Mononuclear cell (primary cell): Measurements from ENCODE around the gene CORT. TPM values are rescaled to one million over a fixed set of nuclear protein-coding genes. Genes with fewer than 3 reads are reported as not detected.

Experiments used
- H3K27me3 ChIP-seq: 2 replicates; pipeline ENCODE4 v1.6.0; 2011; ENCODE audit warnings: low read length, control low read depth; ENCODE audit not compliant: insufficient read depth
- H3K4me1 ChIP-seq: 2 replicates; pipeline ENCODE4 v1.5.1; 2011; ENCODE audit warnings: mild to moderate bottlenecking, low read length, control low read depth; ENCODE audit not compliant: insufficient read depth
- H3K4me3 ChIP-seq: 2 replicates; pipeline ENCODE4 v1.5.1; 2011; ENCODE audit warnings: mild to moderate bottlenecking, low read length, moderate library complexity
- H3K9me3 ChIP-seq: 2 replicates; pipeline ENCODE4 v1.5.1; 2011; ENCODE audit warnings: low read depth, mild to moderate bottlenecking, control low read depth, low read length
- total RNA-seq: library from RNA; depleted of rRNA; stranded (reverse); fragments of >200 nt; gene quantifications from one replicate; pipeline ENCODE4 v1.2.3, GENCODE V29; 2012

The CORT gene
- total RNA-seq, 1 donor = 0.10 TPM

DNA sequence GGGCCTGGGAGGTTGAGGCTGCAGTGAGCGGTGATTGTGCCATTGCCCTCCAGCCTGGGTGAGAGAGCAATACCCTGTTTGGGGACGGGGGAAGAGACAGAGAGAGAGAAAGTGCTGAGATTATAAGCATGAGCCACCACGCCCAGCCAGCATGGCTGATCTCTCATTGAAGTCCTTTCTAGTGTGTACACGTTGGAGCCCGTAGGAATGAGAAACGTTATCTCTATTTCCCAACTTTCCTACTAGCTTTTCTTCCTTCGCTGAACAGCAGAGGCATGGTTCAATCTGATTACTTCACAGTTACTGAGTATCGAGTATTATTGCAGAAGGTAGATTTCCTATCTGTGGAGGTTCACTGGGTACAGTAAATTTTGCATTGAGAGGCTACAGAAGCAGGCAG lies 29.5 kb downstream of the CORT start:
- peaks cover 39% of the 10 kb centered on the region for H3K4me1 ChIP-seq
- no peaks in the 10 kb centered on the region for H3K9me3 ChIP-seq
- H3K27me3 ChIP-seq = no peaks in the 10 kb centered on the region
- H3K4me3 ChIP-seq = no peak overlapping the region

DNA sequence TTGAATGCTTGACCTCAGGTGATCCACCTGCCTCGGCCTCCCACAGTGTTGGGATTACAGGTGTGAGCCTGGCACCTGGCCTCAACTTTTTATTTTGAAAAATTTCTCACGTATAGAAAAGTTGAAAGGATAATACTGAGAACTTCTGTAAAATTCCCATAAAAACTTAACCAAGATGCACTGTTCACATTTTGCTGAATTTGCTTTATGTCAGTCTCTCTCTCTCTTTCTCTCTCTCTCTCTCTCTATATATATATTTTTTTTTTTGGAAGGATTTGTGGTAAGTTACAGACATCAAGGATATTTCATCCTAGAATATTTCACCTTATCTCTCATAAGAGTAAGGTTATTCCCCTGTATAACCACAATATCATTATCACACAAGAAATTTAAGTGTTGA lies 30.8 kb downstream of the CORT start:
- H3K4me1 ChIP-seq = peaks cover 40% of the 10 kb centered on the region

DNA sequence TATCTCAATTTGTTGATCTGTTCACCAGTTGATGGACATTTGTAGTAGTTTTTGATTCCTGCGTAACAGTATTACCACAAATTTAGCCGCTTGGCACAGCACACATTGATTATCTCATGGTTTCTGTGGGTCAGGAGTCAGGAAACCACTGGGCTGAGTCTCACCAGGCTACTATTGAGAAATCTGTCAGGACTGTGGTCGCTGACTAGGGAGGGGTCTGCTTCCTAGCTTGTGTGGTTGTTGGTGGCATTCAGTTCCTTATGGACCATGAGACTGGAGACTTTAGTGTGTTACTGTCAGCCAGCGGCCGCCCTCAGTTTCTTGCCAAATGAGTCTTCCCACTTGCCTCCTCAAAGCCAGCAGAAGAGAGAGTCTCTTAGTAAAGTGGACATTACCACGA lies 34.7 kb downstream of the CORT start:
- H3K4me1 ChIP-seq = peaks cover 27% of the 10 kb centered on the region

More for the DNA sequence above, 30.8 kb downstream of the CORT start:
- no peak overlapping the region for H3K4me3 ChIP-seq
- H3K27me3 ChIP-seq = no peaks in the 10 kb centered on the region
- H3K9me3 ChIP-seq = no peaks in the 10 kb centered on the region

DNA sequence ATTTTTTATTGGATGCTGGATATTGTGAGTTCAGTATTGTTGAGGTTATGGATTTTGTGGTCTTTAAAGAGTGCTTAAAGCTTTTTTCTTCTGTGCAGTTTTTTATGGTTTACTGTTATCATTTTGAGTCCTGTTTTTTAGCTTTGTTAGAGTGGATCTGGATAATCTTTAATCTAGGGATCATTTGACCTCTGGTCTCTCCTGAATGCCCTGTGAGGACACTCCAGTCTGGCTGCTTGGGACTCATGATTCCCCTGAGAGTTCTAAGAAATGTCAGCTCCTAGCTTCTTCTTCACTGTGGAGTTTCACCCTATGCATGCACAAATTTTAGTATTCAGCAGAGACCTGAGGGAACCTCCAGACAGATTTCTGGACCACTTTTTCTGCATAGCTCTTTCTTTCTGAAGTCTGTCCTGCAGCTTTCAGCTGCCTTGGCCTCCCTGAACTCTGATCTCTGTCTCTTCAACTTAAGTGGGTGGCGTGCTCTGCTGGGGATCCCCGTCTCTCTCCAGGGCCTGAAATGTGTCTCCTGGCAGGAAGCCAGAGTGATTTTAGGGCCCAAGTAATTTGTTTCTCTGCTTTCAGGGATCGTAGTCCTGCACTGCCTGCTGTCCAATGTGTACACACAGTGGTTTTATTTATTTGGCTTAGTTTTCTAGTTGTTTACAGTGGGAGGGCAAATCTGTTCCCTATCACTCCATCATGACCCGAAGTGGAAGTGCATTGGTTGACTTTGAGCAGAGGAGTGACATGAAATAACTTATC lies 39.6 kb downstream of the CORT start:
- no peak overlapping the region for H3K4me3 ChIP-seq
- H3K9me3 ChIP-seq = no peaks in the 10 kb centered on the region
- H3K4me1 ChIP-seq = peaks cover 12% of the 10 kb centered on the region
- no peaks in the 10 kb centered on the region for H3K27me3 ChIP-seq

More for the DNA sequence above, 34.7 kb downstream of the CORT start:
- H3K27me3 ChIP-seq = no peaks in the 10 kb centered on the region
- H3K9me3 ChIP-seq = no peaks in the 10 kb centered on the region
- no peak overlapping the region for H3K4me3 ChIP-seq

DNA sequence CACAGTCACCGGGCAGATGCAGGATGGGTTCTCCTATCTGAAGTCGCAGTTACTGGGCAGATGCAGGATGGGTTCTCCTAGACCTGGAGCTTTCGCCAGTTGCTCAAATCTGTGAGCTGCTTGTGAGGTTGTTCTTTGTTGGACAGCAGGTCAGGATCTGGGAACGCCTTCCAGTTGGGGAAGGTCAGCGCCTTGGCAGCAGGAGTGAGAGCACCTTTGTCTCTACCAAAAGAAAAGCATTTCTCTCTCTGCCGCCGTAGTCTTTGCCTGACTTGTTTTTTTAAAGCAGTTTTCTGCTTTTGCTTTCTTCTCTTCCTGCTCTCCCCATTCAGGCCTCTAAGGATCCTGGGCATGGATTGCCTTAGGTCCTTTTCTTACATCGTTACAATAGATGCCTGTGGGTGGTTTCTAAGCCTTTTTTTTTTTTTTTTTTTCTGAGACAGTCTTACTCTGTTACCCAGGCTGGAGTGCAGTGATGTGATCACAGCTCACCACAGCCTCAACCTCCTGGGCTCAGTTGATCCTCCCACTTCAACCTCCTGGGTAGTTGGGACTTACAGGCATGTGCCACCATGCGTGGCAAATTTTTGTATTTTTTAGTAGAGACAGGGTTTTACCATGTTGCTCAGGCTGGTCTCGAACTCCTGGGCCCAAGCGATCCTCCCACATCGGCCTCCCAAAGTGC lies 40.6 kb downstream of the CORT start:
- peaks cover 12% of the 10 kb centered on the region for H3K4me1 ChIP-seq
- no peaks in the 10 kb centered on the region for H3K9me3 ChIP-seq
- no peak overlapping the region for H3K4me3 ChIP-seq
- no peaks in the 10 kb centered on the region for H3K27me3 ChIP-seq

DNA sequence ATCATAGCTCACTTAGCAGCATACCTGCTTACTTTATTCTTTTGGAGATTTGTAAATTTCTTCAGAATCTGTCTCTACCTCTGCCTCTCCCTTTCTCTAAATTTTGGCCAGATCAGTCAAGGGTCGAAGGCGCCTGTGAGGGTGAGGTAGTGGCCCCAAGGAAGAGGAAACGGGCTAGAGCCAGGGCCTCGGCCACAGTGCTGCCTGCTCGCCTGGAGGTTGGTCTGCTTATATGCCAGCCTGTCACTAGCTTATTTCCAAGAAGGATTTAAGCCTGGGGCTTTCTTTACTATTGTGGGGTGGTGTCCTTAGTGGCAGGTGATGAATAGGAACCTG lies 44.6 kb downstream of the CORT start:
- peaks cover 34% of the 10 kb centered on the region for H3K4me1 ChIP-seq
- no peaks in the 10 kb centered on the region for H3K9me3 ChIP-seq
- no peaks in the 10 kb centered on the region for H3K27me3 ChIP-seq
- H3K4me3 ChIP-seq = no peak overlapping the region

DNA sequence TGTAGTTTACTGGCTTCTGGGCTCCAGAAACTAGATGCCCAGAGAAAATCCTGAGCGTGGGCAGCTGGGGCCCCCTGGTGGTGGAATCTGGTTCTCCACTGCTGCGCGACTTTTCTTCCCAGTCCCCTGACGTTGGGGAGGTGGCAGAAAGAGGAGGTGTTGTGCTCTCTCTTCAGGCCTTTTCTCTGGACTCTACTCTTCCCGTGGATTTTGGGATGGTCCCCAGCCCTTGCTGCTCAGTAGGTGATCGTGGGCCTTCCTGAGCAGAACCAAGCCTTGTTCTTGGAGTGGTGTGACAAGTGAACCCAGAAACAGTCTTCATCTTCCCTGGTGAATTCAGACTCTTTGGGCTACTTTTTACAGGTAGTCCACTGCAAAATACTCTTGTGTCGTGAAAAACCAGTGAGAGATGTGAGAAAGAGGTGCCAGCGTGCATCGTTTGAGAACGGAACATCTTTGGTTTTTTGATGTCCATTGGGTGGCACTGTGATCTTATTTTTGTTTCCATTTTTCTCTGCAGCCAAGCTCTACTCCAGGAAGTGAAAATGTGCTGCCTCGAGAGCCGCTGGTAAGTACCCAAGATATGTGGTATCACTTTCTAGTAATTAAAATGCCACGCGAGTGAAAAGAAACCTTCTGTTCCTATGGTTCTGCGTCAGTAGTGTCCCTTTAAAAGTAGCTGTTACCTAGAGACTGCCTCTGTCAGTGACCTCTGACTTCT lies 45.1 kb downstream of the CORT start:
- Histone ChIP-seq H3K9me3 (no peaks in the 10 kb centered on the region), H3K27me3 (no peaks in the 10 kb centered on the region), H3K4me1 (peaks cover 34% of the 10 kb centered on the region), H3K4me3 (peak overlapping the region; percentile 40)

DNA sequence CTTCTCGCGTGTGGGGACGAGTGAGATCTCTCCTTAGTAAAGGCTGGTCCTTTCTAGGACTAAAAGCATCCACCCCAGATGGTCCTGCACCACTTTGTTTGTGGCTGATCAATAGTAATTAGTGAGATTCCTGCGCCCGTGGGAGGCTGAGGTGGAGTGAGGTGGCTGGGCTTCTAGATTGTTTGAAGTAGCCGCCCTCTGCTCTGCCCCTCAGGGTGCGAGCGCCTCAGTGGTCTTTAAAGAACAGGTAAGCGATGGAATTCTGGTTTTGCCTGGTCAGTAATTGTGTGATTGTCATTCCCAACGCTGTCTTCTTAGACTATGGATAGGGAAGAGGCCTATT lies 45.6 kb downstream of the CORT start:
- Histone ChIP-seq H3K4me1 (peaks cover 34% of the 10 kb centered on the region), H3K4me3 (peak overlapping the region; percentile 40), H3K9me3 (no peaks in the 10 kb centered on the region), H3K27me3 (no peaks in the 10 kb centered on the region)

DNA sequence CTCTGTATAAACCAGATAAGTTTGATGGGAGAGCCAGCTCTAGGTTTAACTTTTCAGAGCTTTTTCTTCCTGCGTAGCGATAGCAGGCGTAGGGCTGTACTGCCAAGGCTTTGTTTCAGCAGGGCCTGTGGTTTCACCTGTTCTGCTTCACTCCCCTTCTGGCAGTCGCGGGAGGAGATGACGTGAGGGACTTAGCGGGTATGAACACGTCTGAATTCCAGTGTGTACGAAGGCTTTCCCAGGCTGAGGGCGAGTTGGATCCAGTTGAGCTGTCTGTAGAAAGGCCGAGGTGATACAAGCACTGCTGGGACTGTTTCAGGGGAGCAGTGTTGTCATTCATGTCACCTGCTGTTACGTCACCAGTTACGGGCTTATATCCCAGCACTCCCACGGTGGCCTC lies 46.1 kb downstream of the CORT start:
- peaks cover 34% of the 10 kb centered on the region for H3K4me1 ChIP-seq
- no peaks in the 10 kb centered on the region for H3K9me3 ChIP-seq
- no peak overlapping the region for H3K4me3 ChIP-seq
- no peaks in the 10 kb centered on the region for H3K27me3 ChIP-seq

DNA sequence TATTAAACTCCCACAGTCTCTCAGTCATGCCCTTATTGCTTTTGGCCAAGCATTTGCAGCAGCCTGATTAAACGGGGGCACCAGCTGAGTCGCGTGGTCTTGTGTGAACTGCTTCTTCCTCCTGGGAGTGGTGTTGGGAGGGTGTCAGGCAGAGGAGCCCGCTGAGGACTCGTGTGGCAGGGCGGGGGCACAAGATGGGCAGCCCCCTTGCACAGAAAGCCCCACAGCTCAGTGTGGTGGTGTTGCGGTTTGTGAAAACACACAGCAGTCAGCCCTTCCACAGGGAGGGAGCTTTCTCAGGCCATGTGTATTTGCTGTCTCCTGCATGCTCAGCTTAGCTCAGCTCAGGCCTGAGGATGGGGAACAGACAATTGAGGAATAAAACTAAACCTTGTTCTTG lies 47.3 kb downstream of the CORT start:
- no peaks in the 10 kb centered on the region for H3K27me3 ChIP-seq
- peaks cover 39% of the 10 kb centered on the region for H3K4me1 ChIP-seq
- no peaks in the 10 kb centered on the region for H3K9me3 ChIP-seq
- H3K4me3 ChIP-seq = no peak overlapping the region

DNA sequence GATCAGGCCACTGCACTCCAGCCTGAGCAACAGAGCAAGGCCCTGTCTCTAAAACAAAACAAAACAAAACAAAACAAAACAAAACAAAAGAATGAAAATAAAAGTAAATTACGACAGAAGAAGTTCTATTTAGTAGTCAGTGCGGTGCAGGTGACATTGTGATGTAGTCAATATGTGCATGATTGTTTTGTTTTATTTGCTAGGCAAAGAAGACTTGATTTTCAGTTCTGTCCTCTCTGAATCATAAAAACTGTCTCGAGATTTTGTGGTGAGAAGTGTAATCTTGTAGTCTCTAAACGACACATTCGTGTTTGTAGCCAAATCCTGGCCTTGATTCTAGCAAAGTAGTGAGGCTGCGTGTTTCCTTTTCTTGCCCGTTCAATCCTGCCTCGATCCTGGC lies 48.4 kb downstream of the CORT start:
- no peaks in the 10 kb centered on the region for H3K27me3 ChIP-seq
- H3K4me3 ChIP-seq = no peak overlapping the region
- H3K9me3 ChIP-seq = no peaks in the 10 kb centered on the region
- peaks cover 41% of the 10 kb centered on the region for H3K4me1 ChIP-seq

Other genes starting within 250 kb of the CORT start
- 20.7 TPM for gene KIF1B, start 239.5 kb upstream of the CORT start, total RNA-seq
- 67.1 TPM for gene PGD, start 51.0 kb upstream of the CORT start, total RNA-seq
- 1.8 TPM for gene CENPS, start 19.6 kb upstream of the CORT start, total RNA-seq
- 8.2 TPM for gene DFFA, start 22.5 kb downstream of the CORT start, total RNA-seq
- 7.1 TPM for gene PEX14, start 24.9 kb downstream of the CORT start, total RNA-seq